ENCODE measurements around the gene TAF4B.
A peak's percentile ranks its signal among the peaks of the same experiment; 100 is the strongest.
"Not testable (repeated sequence)": the region's sequence is repeated elsewhere in the genome, so short reads cannot be mapped to it uniquely, and the experiment has no call there.

TAF4B gene

GRCh38 chr18:26422472-26423162, 196.4 kb downstream of the TAF4B start:
- no peak for DNase-seq (ENCODE audit: low spot score)

- no peak for DNase-seq (ENCODE audit: low spot score)
Observed at GRCh38 chr18:26424428-26425147, 198.3 kb downstream of the TAF4B start.

GRCh38 chr18:26425148-26425531, 198.9 kb downstream of the TAF4B start:
- peak; percentile 61 for DNase-seq (ENCODE audit: low spot score)

- DNase-seq (ENCODE audit: low spot score): peak; percentile 44
Observed at GRCh38 chr18:26429535-26430226, 203.4 kb downstream of the TAF4B start.

- no peak for DNase-seq (ENCODE audit: low spot score)
Observed at GRCh38 chr18:26432651-26433424, 206.6 kb downstream of the TAF4B start.

- DNase-seq (ENCODE audit: low spot score): no peak
Observed at GRCh38 chr18:26434887-26435286, 208.6 kb downstream of the TAF4B start.

- DNase-seq (ENCODE audit: low spot score): no peak
Observed at GRCh38 chr18:26435415-26436095, 209.3 kb downstream of the TAF4B start.

GRCh38 chr18:26436176-26437051, 210.2 kb downstream of the TAF4B start:
- DNase-seq (ENCODE audit: low spot score): no peak

- not testable (repeated sequence) for DNase-seq (ENCODE audit: low spot score)
Observed at GRCh38 chr18:26437634-26438033, 211.4 kb downstream of the TAF4B start.

GRCh38 chr18:26438980-26439379, 212.7 kb downstream of the TAF4B start:
- no peak for DNase-seq (ENCODE audit: low spot score)

- no peak for DNase-seq (ENCODE audit: low spot score)
Observed at GRCh38 chr18:26439537-26439936, 213.3 kb downstream of the TAF4B start.

- no peak for DNase-seq (ENCODE audit: low spot score)
Observed at GRCh38 chr18:26440644-26441043, 214.4 kb downstream of the TAF4B start.

Small RNA genes within 50 kb of the gene (small RNA-seq; reads per million reads assigned to genes)
- 0 reads per million in 2 experiments for gene RNU6-1289P

Measured in SK-N-DZ (cell line).